Ovary (tissue), 9 donors: ENCODE results near the gene CELA1. TPM values are rescaled to one million over a fixed set of nuclear protein-coding genes. Genes with fewer than 3 reads are reported as not detected.

Source experiments
- DNase-seq, 5 donors: peaks; one replicate each; pipeline ENCODE4 v3.0.0-alpha.2; 2019 to 2020
- H3K27ac ChIP-seq, 2 donors: fragments of 200-600 bp; one replicate each; pipeline versions ENCODE4 v1.5.1 to v1.8.0; 2019 to 2022
- H3K27me3 ChIP-seq: fragments of 200-600 bp; one replicate; pipeline ENCODE4 v1.8.0; 2022
- H3K36me3 ChIP-seq: fragments of 200-600 bp; sonication (generic); one replicate; pipeline ENCODE4 v1.5.1; 2019
- H3K4me1 ChIP-seq: one replicate; pipeline ENCODE4 v1.8.1; 2013; ENCODE audit warnings: mild to moderate bottlenecking, moderate library complexity; ENCODE audit not compliant: insufficient read depth
- H3K4me3 ChIP-seq: fragments of 200-600 bp; sonication (generic); one replicate; pipeline ENCODE4 v1.5.1; 2017
- H3K9me3 ChIP-seq, 2 donors: fragments of 200-600 bp in 1 of 2; sonication (generic) in 1 of 2; one replicate each; pipeline versions ENCODE4 v1.5.1 to v1.8.1; 2013 to 2019; ENCODE audit warnings: mild to moderate bottlenecking in 1 of 2, moderate library complexity in 1 of 2
- EP300 ChIP-seq: sonication (generic); formaldehyde crosslinking; IDR thresholded peaks from one replicate; pipeline ENCODE4 v1.6.1; 2017; ENCODE audit warnings: antibody characterized with exemption
- POLR2A ChIP-seq: fragments of 450-650 bp; IDR thresholded peaks from one replicate; pipeline ENCODE4 v1.6.1; 2017; ENCODE audit warnings: antibody characterized with exemption, mild to moderate bottlenecking, moderate library complexity
- WGBS, 3 donors: extraction: QIAGEN DNeasy Blood & Tissue Kit in 1 of 3; methylation state at CpG; one replicate each; pipeline versions ENCODE4 v1.1.5 to v1.1.7; 2013 to 2017; 5-methylcytosine and 5-hydroxymethylcytosine counted together
- intact Hi-C, 4 donors: fragments of 100-400 bp; cut with DNase I; formaldehyde crosslinking; loops; one replicate each; pipeline versions ENCODE4 v1.11.0 to v1.15.1; 2022 to 2023
- polyA plus RNA-seq, 2 donors: library from polyadenylated mRNA; stranded (reverse); fragments of 200-250 nt in 1 of 2; fragments of 350-450 nt in 1 of 2; fragmentation: Illumina TruSeq in 1 of 2; extraction: RNeasy Lipid Tissue Mini Kit (QIAGEN cat#74804) in 1 of 2; gene quantifications; one replicate each; pipeline ENCODE4 v1.2.3, GENCODE V29; 2013 to 2014
- total RNA-seq, 7 donors: library from RNA; depleted of rRNA in 2 of 7; stranded (reverse); fragments of >200 nt in 2 of 7; fragmentation: NEBNext Ultra II Directional in 3 of 7; extraction: Animal tissue kit (Norgen Biotek cat#: 25700) in 3 of 7; gene quantifications; one replicate each; pipeline versions ENCODE4 v1.1.0 to v1.2.4, GENCODE V29; 2016 to 2023
- TF ChIP-seq, protein P1 (sequence below), 3 donors: fragments of 450-650 bp in 2 of 3; fragments of 200-600 bp in 1 of 3; IDR thresholded peaks; one replicate each; pipeline versions ENCODE4 v1.5.1 to v1.8.0; 2016 to 2022; ENCODE audit warnings: antibody characterized with exemption in 3 of 3, mild to moderate bottlenecking in 1 of 3
- donor health status: DM: no; HTN: no; CAD: no; lungs with moderate emphysema.
- donor health status: DM: no; HTN: no; CAD: no.
- donor health status: Bipolar disorder and iron deficiency.
- donor health status: DM: yes; HTN: yes; CAD: no.
- donor health status: DM: no; HTN: no; CAD: no.
- donor health status: DM: yes; HTN: yes; CAD: no.

CELA1 gene
- total and polyA plus RNA-seq, 9 donors, result not detected

DNA sequence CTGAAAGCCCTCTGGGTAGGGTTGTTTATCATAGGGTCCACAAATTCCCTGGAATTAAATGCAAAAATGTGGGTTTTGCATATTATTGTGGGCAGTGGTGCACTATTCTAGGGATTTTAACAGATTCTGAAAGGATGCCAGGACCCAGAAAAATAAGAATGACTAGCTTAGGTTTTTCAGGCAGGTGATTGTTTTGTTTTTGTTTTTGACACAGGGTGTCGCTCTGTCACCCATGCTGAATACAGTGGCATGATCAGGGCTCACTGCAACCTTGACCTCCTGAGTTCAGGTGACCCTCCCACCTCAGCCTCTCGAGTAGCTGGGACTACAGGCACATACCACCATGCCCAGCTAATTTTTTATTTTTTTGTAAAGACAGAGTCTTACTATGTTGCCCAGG is 25.5 kb upstream of the CELA1 start:
- no peak for TF ChIP-seq EP300
- TF ChIP-seq, protein P1, sequence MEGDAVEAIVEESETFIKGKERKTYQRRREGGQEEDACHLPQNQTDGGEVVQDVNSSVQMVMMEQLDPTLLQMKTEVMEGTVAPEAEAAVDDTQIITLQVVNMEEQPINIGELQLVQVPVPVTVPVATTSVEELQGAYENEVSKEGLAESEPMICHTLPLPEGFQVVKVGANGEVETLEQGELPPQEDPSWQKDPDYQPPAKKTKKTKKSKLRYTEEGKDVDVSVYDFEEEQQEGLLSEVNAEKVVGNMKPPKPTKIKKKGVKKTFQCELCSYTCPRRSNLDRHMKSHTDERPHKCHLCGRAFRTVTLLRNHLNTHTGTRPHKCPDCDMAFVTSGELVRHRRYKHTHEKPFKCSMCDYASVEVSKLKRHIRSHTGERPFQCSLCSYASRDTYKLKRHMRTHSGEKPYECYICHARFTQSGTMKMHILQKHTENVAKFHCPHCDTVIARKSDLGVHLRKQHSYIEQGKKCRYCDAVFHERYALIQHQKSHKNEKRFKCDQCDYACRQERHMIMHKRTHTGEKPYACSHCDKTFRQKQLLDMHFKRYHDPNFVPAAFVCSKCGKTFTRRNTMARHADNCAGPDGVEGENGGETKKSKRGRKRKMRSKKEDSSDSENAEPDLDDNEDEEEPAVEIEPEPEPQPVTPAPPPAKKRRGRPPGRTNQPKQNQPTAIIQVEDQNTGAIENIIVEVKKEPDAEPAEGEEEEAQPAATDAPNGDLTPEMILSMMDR (IDR thresholded peaks at IDR 0.05), result no peak
- TF ChIP-seq POLR2A, result no peak
- peaks cover 3% of the 10 kb centered on the region for H3K4me1 ChIP-seq

DNA sequence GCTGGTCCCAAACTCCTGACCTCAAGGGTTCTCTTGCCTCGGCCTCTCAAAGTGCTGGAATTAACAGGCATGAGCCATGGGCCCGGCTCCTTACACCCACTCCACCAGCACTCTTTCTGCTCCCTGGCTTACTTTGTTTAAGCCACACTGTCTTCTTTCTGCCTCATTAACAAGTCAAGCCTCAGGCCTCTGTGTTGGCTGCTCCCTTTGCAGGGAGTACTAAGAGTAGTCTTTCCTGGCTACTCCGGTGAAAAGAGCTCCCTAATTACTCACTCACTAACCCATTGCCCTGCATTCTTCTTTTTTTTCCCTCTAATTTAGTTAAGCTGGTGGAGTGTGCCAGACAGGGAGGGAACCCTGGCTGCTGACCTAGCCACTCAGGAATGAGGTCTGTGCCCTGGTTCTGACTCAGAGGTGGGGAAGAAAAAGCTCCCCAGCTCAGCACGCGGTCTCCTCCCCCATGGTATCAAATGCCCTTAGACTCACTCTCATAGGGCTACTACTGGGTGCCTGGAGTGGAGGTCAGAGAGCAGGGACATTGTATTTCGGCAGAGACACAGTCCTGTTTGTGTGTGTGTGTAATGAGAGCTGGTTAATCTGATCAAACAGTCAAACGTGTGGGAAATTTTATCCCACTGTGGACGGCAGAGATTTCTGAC is 24.9 kb upstream of the CELA1 start:
- Histone ChIP-seq H3K9me3 (no peaks in the 10 kb centered on the region), H3K27me3 (no peaks in the 10 kb centered on the region), H3K4me1 (peaks cover 3% of the 10 kb centered on the region), H3K36me3 (no peaks in the 10 kb centered on the region), H3K4me3 (no peak overlapping the region), H3K27ac (peak overlapping the region in 1 of 2 donors; percentile 39)
- DNase-seq, result peak; percentile 55 to 85 (median 73)
- TF ChIP-seq, protein P1 (IDR thresholded peaks at IDR 0.05), result no peak
- no peak for TF ChIP-seq EP300
- no peak for TF ChIP-seq POLR2A
- intact Hi-C loops, result no loop called here
- 8 to 13% (median 13%) methylated on average over 8 of the region's 8 CpGs for WGBS, 3 donors

More for the DNA sequence above, 25.5 kb upstream of the CELA1 start:
- no peak for DNase-seq
- no peaks in the 10 kb centered on the region for H3K36me3 ChIP-seq
- no peak overlapping the region for H3K4me3 ChIP-seq
- H3K27ac ChIP-seq, result peak overlapping the region in 1 of 2 donors; percentile 39
- H3K9me3 ChIP-seq, result no peaks in the 10 kb centered on the region
- intact Hi-C loops, result no loop called here
- no peaks in the 10 kb centered on the region for H3K27me3 ChIP-seq
- WGBS, 3 donors, result 79 to 80% (median 79%) methylated on average over 2 of the region's 2 CpGs

DNA sequence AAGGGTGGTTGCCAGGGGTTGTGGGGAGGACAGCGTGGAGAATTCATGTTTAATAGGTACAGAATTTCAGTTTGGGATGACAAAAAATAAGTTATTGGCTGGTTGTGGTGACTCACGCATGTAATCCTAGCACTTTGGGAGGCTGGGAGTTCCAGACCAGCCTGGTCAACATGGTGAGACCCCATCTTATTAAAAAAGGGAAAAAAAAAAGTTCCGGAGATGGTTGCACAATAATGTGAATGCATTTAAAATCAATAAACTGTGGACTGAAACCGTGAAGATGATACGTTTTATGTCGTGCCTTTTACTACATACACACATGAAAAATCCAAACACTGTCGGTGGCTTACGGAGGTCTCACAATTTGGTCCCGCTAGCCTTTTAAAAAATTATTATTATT is 24.2 kb upstream of the CELA1 start:
- 95 to 96% (median 96%) methylated on average over 9 of the region's 9 CpGs for WGBS, 3 donors
- H3K4me1 ChIP-seq, result peaks cover 3% of the 10 kb centered on the region
- H3K36me3 ChIP-seq, result no peaks in the 10 kb centered on the region
- no peak for DNase-seq
- intact Hi-C loops, result no loop called here
- no peak overlapping the region for H3K27ac ChIP-seq
- H3K4me3 ChIP-seq, result no peak overlapping the region
- no peak for TF ChIP-seq POLR2A
- TF ChIP-seq EP300, result no peak
- TF ChIP-seq, protein P1 (IDR thresholded peaks at IDR 0.05), result no peak
- no peaks in the 10 kb centered on the region for H3K27me3 ChIP-seq
- no peaks in the 10 kb centered on the region for H3K9me3 ChIP-seq

DNA sequence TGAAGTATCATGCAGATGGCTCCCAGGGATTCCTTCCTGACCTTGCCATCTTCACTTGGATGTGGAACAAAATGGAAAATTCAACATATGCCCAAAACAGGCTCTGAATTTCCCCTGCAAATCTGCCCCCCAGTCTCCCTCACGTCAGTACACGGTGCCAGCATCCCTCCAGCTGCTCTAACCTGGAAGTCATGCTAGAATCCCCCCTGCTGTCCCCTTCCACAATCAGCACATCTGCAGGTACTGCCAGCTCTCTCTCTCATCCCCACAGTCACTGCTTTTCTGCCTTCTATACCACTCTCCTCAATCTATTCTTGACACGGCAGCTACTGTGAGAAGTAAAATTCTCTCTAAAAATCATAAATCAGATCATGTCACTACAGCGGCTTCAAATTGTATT is 23.1 kb upstream of the CELA1 start:
- no peaks in the 10 kb centered on the region for H3K36me3 ChIP-seq
- no peak for DNase-seq
- peaks cover 3% of the 10 kb centered on the region for H3K4me1 ChIP-seq
- no peaks in the 10 kb centered on the region for H3K9me3 ChIP-seq
- H3K4me3 ChIP-seq, result no peak overlapping the region
- TF ChIP-seq EP300 (no peak), POLR2A (no peak)
- TF ChIP-seq, protein P1 (IDR thresholded peaks at IDR 0.05), result no peak
- H3K27me3 ChIP-seq, result no peaks in the 10 kb centered on the region
- H3K27ac ChIP-seq, result no peak overlapping the region
- intact Hi-C loops, result no loop called here
- WGBS, 3 donors, result 87 to 94% (median 94%) methylated on average over 4 of the region's 4 CpGs
